ENCODE results near the gene PLOD2.

PLOD2 gene

DNA sequence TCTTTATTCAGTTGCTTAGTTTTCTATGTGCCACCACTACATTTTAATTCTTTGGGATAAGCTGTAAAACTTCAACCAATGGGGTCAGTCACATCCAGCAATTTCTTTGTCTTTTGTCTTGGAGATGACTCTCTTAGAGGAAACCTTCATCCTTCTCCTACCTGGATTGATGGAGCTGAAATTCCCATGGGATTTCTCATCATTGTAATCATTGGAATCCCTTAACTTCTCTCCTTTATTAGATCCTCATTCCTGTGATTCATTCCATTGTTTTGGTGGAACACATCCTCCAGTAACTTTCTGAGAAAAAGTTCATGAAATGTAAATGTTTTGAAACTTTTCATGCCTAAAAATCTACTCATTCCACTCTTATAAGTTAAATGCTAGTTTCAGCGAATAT, 9.6 kb upstream of the PLOD2 start:
- no peaks in the 10 kb centered on the region for H3K27me3 ChIP-seq
- H3K4me1 ChIP-seq: no peaks in the 10 kb centered on the region
- H3K4me3 ChIP-seq: no peak overlapping the region
- H3K9ac ChIP-seq: no peak overlapping the region
- no peaks in the 10 kb centered on the region for H3K36me3 ChIP-seq
- TF ChIP-seq Cebpa-rat (IDR thresholded peaks at IDR 0.05): no peak
- no peaks in the 10 kb centered on the region for H4K20me1 ChIP-seq
- H3K4me2 ChIP-seq: no peak overlapping the region
- H3K9me3 ChIP-seq (replicated peaks in 1 of 11): no peaks in the 10 kb centered on the region
- H3K27ac ChIP-seq: no peak overlapping the region

DNA sequence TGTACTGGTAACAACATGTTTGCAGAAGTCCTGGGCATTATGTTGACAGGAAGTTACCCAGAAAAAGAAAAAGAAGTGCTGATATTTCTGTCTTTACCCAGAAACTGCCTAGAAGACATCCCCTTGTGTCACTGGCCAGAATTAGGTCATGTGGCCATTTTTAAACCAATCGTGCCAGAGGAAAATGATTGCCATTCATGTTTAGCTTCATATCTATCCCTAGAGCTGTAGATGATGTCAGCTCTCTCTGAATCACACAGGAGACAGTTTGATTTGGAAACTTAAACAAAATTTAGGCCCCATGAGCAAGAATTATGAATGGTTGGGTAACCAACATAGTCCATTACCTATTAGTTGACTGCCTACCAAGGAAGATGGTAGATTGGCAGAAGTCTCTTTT, 8.9 kb upstream of the PLOD2 start:
- TF ChIP-seq Cebpa-rat (IDR thresholded peaks at IDR 0.05): no peak
- H3K27me3 ChIP-seq: no peaks in the 10 kb centered on the region
- H3K27ac ChIP-seq: no peak overlapping the region
- H3K4me1 ChIP-seq: no peaks in the 10 kb centered on the region
- H3K4me2 ChIP-seq: no peak overlapping the region
- H3K36me3 ChIP-seq: no peaks in the 10 kb centered on the region
- no peaks in the 10 kb centered on the region for H3K9me3 ChIP-seq (replicated peaks in 1 of 11)
- H3K4me3 ChIP-seq: no peak overlapping the region
- H4K20me1 ChIP-seq: no peaks in the 10 kb centered on the region
- no peak overlapping the region for H3K9ac ChIP-seq

DNA sequence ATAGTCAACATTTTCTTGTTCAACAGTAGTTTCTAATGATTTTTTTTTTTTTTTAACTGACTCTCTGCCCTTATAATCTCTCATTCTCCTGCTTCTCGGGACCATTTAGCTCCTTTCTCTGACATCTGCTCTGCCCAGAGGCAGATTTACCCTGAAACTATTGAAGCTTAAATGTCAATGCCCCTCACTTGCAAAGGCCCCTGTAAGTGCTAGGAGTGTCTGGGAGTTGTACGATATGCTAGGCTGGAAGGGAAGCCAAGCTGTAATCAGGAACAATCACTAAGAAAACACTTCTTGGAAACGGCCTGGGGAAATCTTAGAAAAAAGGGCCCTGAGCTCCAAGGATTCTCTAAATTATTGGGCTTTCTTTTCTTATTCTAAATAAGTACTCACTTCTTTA, 5.8 kb upstream of the PLOD2 start:
- no peak for TF ChIP-seq Cebpa-rat (IDR thresholded peaks at IDR 0.05)
- no peaks in the 10 kb centered on the region for H3K27me3 ChIP-seq
- H3K4me1 ChIP-seq: no peaks in the 10 kb centered on the region
- no peak overlapping the region for H3K9ac ChIP-seq
- H3K4me2 ChIP-seq: no peak overlapping the region
- peaks cover 0 to 2% (median under 1%) of the 10 kb centered on the region in 11 experiments; a peak in 8 of 22 replicates for H3K9me3 ChIP-seq (replicated peaks in 1 of 11)
- H3K4me3 ChIP-seq: no peak overlapping the region
- no peak overlapping the region for H3K27ac ChIP-seq
- no peaks in the 10 kb centered on the region for H3K36me3 ChIP-seq
- H4K20me1 ChIP-seq: no peaks in the 10 kb centered on the region

DNA sequence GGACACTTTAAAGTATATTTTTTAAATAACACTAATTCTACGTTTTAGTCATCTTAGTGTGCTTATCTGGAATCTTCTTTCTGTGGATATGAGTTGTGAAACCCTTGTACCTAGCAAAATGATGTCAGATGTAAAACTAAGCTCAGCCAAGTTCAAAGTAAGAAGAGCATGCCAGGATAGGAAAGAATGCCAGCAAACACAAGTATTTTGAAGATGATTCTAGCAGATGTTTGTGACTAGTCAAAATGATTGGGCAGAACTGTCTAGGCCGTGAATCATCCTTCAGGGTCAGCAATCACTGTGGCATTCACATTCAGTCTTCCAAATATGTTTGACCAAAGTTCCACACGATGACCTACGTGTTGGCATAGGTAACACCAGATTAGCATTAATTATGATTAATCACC, 5.4 kb upstream of the PLOD2 start:
- Histone ChIP-seq H3K36me3 (no peaks in the 10 kb centered on the region), H3K9ac (no peak overlapping the region), H3K27ac (no peak overlapping the region), H3K27me3 (no peaks in the 10 kb centered on the region), H4K20me1 (no peaks in the 10 kb centered on the region), H3K4me1 (no peaks in the 10 kb centered on the region), H3K4me2 (no peak overlapping the region), H3K9me3 (replicated peaks in 1 of 11) (peaks cover 3 to 6% (median 5%) of the 10 kb centered on the region in 11 experiments), H3K4me3 (no peak overlapping the region)
- TF ChIP-seq Cebpa-rat (IDR thresholded peaks at IDR 0.05): no peak

DNA sequence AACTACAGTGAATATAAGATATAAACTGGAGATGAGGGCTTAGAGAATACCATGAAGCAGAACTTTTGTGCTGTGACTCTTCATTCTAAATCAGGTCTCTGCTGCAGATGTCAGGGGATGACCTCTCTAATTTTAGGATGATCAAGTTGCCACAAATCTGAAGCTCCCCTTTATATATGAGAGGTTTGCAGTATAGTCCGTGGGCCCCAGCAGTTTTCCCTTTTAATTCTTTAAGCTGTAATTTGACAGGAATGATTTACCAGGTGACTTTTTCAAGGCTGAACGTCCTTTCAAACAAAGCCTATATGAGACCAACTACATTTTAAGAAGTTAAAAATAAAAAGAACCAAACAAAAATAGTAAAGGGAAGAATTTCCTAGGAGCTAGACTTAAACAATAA, 4.9 kb upstream of the PLOD2 start:
- Histone ChIP-seq H3K4me1 (no peaks in the 10 kb centered on the region), H3K27ac (no peak overlapping the region)
- TF ChIP-seq Cebpa-rat (IDR thresholded peaks at IDR 0.05): no peak

DNA sequence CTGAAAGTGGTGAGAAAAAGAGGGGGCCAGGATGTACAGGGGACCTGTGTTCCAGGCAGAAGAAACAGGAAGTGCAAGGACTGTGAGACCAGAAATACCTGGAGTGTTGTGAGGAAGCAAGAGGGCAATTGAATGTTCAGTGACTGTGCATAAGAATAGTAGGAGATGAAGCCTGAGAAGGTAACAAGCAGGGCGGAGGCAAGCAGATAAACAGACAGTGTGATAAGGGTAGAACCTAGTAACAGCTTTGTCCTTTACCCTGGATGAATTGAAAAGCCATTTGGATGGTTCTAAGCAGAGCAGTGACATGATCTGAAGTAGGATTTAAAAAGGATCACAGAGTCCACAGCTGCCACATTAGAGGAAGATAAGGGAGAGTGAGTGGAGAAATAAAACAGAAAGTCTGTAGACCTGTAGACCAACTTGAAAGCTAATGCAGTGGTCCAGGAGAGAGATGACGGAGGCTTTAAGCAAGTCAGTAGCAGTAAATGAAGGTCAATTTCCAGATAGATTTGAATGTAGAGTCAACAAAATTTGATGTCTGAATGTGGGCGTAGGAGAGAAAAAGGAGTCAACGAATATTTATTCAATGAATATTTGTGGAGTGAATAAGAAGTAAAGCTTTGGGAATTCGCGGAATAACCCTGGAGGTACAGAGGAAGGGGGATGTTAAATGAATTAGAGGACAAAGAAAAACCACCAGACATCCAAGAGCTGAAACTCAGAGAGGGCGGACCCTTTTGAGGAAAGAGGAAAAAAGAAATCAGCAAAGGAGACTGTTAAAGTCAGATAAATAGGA, 4.2 kb upstream of the PLOD2 start:
- no peak for TF ChIP-seq Cebpa-rat (IDR thresholded peaks at IDR 0.05)
- no peaks in the 10 kb centered on the region for H4K20me1 ChIP-seq
- peaks cover 14 to 19% (median 17%) of the 10 kb centered on the region in 11 experiments for H3K9me3 ChIP-seq (replicated peaks in 1 of 11)
- no peak overlapping the region for H3K4me3 ChIP-seq
- no peak overlapping the region for H3K27ac ChIP-seq
- H3K36me3 ChIP-seq: no peaks in the 10 kb centered on the region
- no peaks in the 10 kb centered on the region for H3K27me3 ChIP-seq
- no peaks in the 10 kb centered on the region for H3K4me1 ChIP-seq
- H3K9ac ChIP-seq: no peak overlapping the region
- no peak overlapping the region for H3K4me2 ChIP-seq

More for the DNA sequence above, 4.9 kb upstream of the PLOD2 start:
- no peaks in the 10 kb centered on the region for H3K36me3 ChIP-seq
- no peak overlapping the region for H3K9ac ChIP-seq
- H3K4me2 ChIP-seq: no peak overlapping the region
- no peak overlapping the region for H3K4me3 ChIP-seq
- peaks cover 8 to 12% (median 10%) of the 10 kb centered on the region in 11 experiments for H3K9me3 ChIP-seq (replicated peaks in 1 of 11)
- H3K27me3 ChIP-seq: no peaks in the 10 kb centered on the region
- H4K20me1 ChIP-seq: no peaks in the 10 kb centered on the region

DNA sequence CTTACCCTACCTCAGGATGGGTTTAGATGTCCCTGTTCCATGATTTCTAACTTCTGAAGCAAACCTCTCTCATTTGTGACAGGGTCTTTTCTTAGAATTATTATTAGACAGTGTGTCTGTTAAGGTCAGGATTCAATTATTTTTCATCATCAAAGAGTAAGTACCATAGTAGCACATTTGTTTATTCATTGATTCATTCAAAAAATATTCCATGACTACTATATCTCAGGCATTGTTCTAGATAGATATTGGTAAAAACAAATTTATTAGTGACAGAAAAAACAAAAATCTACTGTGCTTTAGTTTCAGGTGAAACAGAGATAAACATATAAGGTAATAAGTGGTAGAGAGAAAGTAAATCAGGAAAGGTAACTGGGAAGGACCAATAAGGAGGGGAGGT, 3.5 kb upstream of the PLOD2 start:
- H4K20me1 ChIP-seq: no peaks in the 10 kb centered on the region
- no peaks in the 10 kb centered on the region for H3K36me3 ChIP-seq
- H3K27me3 ChIP-seq: no peaks in the 10 kb centered on the region
- H3K9ac ChIP-seq: no peak overlapping the region
- H3K4me2 ChIP-seq: no peak overlapping the region
- H3K9me3 ChIP-seq (replicated peaks in 1 of 11): peaks cover 14 to 20% (median 17%) of the 10 kb centered on the region in 11 experiments
- H3K4me1 ChIP-seq: no peaks in the 10 kb centered on the region
- no peak overlapping the region for H3K4me3 ChIP-seq
- H3K27ac ChIP-seq: no peak overlapping the region
- TF ChIP-seq Cebpa-rat (IDR thresholded peaks at IDR 0.05): no peak

DNA sequence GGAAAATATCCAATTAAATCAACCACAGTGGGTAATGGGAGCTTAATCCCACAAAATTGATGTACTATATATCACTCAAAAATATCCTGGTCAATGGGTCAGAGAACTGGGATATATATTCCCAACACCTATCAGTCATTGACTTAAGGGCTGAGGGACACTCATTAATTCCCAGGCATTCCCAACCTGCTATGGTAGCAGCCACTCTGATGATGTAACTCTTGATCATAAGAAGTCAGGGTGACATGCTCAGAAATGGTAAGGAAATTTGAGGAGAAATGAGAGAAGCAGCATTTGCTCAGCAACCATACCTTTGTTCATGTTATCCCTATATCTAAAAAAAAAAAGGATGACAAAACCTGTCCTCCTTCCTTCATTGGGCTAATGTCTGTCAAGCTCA, 3.1 kb upstream of the PLOD2 start:
- Histone ChIP-seq H3K9ac (no peak overlapping the region), H3K9me3 (replicated peaks in 1 of 11) (peaks cover 14 to 20% (median 17%) of the 10 kb centered on the region in 11 experiments), H3K36me3 (no peaks in the 10 kb centered on the region), H3K4me2 (no peak overlapping the region), H3K27me3 (no peaks in the 10 kb centered on the region), H3K4me3 (no peak overlapping the region), H3K27ac (no peak overlapping the region), H4K20me1 (no peaks in the 10 kb centered on the region), H3K4me1 (no peaks in the 10 kb centered on the region)
- no peak for TF ChIP-seq Cebpa-rat (IDR thresholded peaks at IDR 0.05)

DNA sequence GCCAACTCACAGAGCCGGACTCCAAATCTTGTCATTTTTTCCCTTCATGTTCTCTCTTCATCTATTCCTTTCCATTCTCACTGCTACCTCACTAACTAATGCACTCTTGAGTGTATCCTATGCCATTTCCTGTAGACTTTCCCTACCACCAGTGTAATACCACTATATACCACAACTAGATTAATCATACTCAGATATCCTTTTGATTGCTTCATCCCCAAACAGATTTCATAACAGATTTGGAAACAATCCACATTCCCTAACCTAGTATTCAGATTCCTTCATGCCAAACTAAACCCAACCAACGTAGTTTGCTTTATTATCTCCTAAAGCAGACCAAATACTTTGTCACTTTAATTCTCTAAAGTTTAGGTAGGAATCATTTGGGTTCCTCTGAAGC, 2.6 kb upstream of the PLOD2 start:
- H3K4me3 ChIP-seq: no peak overlapping the region
- no peaks in the 10 kb centered on the region for H3K4me1 ChIP-seq
- H3K36me3 ChIP-seq: no peaks in the 10 kb centered on the region
- H3K9me3 ChIP-seq (replicated peaks in 1 of 11): peaks cover 14 to 20% (median 17%) of the 10 kb centered on the region in 11 experiments
- no peak overlapping the region for H3K4me2 ChIP-seq
- no peak overlapping the region for H3K9ac ChIP-seq
- no peak for TF ChIP-seq Cebpa-rat (IDR thresholded peaks at IDR 0.05)
- no peaks in the 10 kb centered on the region for H3K27me3 ChIP-seq
- no peak overlapping the region for H3K27ac ChIP-seq
- no peaks in the 10 kb centered on the region for H4K20me1 ChIP-seq

DNA sequence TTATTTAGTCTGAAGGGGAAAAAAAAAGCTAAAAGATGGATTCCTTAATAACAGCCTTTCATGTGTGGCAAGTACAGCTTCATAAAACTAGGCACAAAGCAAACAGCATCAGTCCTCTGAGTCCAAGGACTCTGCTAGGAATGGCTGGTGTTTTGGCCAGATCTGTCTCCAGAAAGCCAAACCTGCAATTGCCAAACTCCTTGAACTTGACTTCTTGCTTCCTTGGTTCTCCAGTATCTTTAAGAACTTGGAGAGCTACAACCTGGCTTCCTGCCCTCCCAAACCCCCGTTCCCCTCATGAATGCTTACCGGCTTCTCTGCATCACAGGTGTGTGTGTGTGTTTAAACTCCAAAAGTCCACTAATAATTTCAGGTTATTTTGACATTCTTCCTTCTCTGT, 1.6 kb upstream of the PLOD2 start:
- H4K20me1 ChIP-seq: no peaks in the 10 kb centered on the region
- H3K27ac ChIP-seq: no peak overlapping the region
- no peaks in the 10 kb centered on the region for H3K4me1 ChIP-seq

More for the DNA sequence above, 1.6 kb upstream of the PLOD2 start:
- Histone ChIP-seq H3K9ac (no peak overlapping the region), H3K4me3 (no peak overlapping the region), H3K4me2 (no peak overlapping the region), H3K27me3 (no peaks in the 10 kb centered on the region), H3K36me3 (no peaks in the 10 kb centered on the region), H3K9me3 (replicated peaks in 1 of 11) (peaks cover 14 to 20% (median 17%) of the 10 kb centered on the region in 11 experiments)
- no peak for TF ChIP-seq Cebpa-rat (IDR thresholded peaks at IDR 0.05)
